ENCODE data around the gene ANXA10. TPM values are rescaled to one million over a fixed set of nuclear protein-coding genes. Genes with fewer than 3 reads are reported as not detected.

Gene ANXA10
- total and polyA plus RNA-seq, 2 of the 8 experiments (the other 6 are each of a cell fraction or from before 2014, with no cell fraction given), result not detected

- no peak overlapping the region for H2AFZ ChIP-seq (ENCODE audit: low read length)
- CTCF ChIA-PET (ENCODE audit: partially characterized antibody), result no interaction called here
These were observed 3.6 kb downstream of the ANXA10 start for GRCh38 chr4:168095776-168096406.

More at GRCh38 chr4:168095776-168096406, 3.6 kb downstream of the ANXA10 start:
- H2BK15ac ChIP-seq (ENCODE audit: low read length), result no peak overlapping the region
- no peak overlapping the region for H3K18ac ChIP-seq (ENCODE audit: extremely low read depth, low read length)
- H3K79me1 ChIP-seq (ENCODE audit: low read depth, low read length), result no peaks in the 10 kb centered on the region
- FAIRE-seq (no peak), DNase-seq (ENCODE audit: low read depth in 1 of 2, low spot score in 2 of 2) (no peak)
- no peak overlapping the region for H3K4ac ChIP-seq (replicated peaks; ENCODE audit: insufficient read length, low read depth, low read length)
- H2BK20ac ChIP-seq (ENCODE audit: low read length), result no peak overlapping the region
- no peak overlapping the region for H3K4me2 ChIP-seq (ENCODE audit: insufficient read depth in 1 of 2, low read depth in 2 of 2, low read length in 2 of 2)
- no peak overlapping the region for H2BK5ac ChIP-seq (ENCODE audit: low read depth, low read length)
- no peak overlapping the region for H4K8ac ChIP-seq (ENCODE audit: extremely low read depth, insufficient read depth, low read length)
- no peak overlapping the region for H4K91ac ChIP-seq (replicated peaks; ENCODE audit: insufficient read length, low read length)
- no peak overlapping the region for H2BK120ac ChIP-seq (replicated peaks; ENCODE audit: low read depth, low read length)
- H2AK5ac ChIP-seq (ENCODE audit: low read depth, low read length), result no peak overlapping the region
- POLR2A ChIA-PET (ENCODE audit: partially characterized antibody), result no interaction called here
- no peak overlapping the region for H4K5ac ChIP-seq (ENCODE audit: insufficient read length, low read depth, low read length)
- H3K14ac ChIP-seq (ENCODE audit: insufficient read length), result no peak overlapping the region
- H3K9ac ChIP-seq (replicated peaks in 1 of 4; ENCODE audit: extremely low read depth in 1 of 4, low read depth in 3 of 4, low read length in 3 of 4), result no peak overlapping the region; a peak in 1 of 7 replicates
- H3K36me3 ChIP-seq (ENCODE audit: control insufficient read depth in 2 of 4, insufficient read depth in 4 of 4, low read length in 3 of 4), result no peaks in the 10 kb centered on the region
- H3K79me2 ChIP-seq (ENCODE audit: control insufficient read depth in 1 of 2, insufficient read depth in 2 of 2, low read length in 2 of 2), result no peaks in the 10 kb centered on the region
- 89% methylated on average over 2 of the region's 2 CpGs; no CpG with 5 or more reads in 1 of the 2 experiments for WGBS, 2 experiments (ENCODE audit: extremely low coverage in 1 of 2, insufficient coverage in 1 of 2, insufficient read length in 1 of 2, insufficient replicate concordance in 2 of 2, low coverage in 1 of 2, low lambda C conversion rate in 2 of 2, missing lambda C conversion rate in 1 of 2)
- H3K4me1 ChIP-seq (replicated peaks in 1 of 4; ENCODE audit: control insufficient read depth in 3 of 4, insufficient read depth in 4 of 4, low read length in 3 of 4), result no peaks in the 10 kb centered on the region
- H2BK12ac ChIP-seq (ENCODE audit: low read depth, low read length), result no peak overlapping the region
- no peak overlapping the region for H3K27ac ChIP-seq (ENCODE audit: low read depth, low read length)
- H3K27me3 ChIP-seq (replicated peaks in 1 of 4; ENCODE audit: control insufficient read depth in 3 of 4, extremely low read depth in 1 of 4, insufficient read depth in 3 of 4, low read length in 3 of 4), result no peaks in the 10 kb centered on the region
- no peak overlapping the region for H3K4me3 ChIP-seq (ENCODE audit: extremely low read depth in 1 of 4, insufficient read depth in 2 of 4, low read depth in 3 of 4, low read length in 4 of 4)
- no peak overlapping the region for H3K56ac ChIP-seq (replicated peaks; ENCODE audit: insufficient read length, low read depth, low read length)
- no peaks in the 10 kb centered on the region for H3K9me3 ChIP-seq (ENCODE audit: insufficient read depth in 2 of 2, low read depth in 1 of 2, low read length in 1 of 2)
- H3K23ac ChIP-seq (ENCODE audit: insufficient read length), result no peak overlapping the region
- H4K20me1 ChIP-seq (replicated peaks in 1 of 2; ENCODE audit: control insufficient read depth in 1 of 2, insufficient read depth in 2 of 2, low read length in 2 of 2), result no peaks in the 10 kb centered on the region
- H3K23me2 ChIP-seq (ENCODE audit: low read depth, low read length), result no peaks in the 10 kb centered on the region
- TF ChIP-seq YY1 (IDR thresholded peaks at IDR 0.05; ENCODE audit: low read depth, low read length) (no peak), KDM5A (IDR thresholded peaks at IDR 0.05; ENCODE audit: low read length) (no peak), SUZ12 (IDR thresholded peaks at IDR 0.05; ENCODE audit: low read length) (no peak), ZNF274 (IDR thresholded peaks at IDR 0.05; ENCODE audit: borderline replicate concordance, extremely low read depth, low read length) (no peak), MAFK (IDR thresholded peaks at IDR 0.05; ENCODE audit: low read depth, low read length) (no peak), CREB1 (IDR thresholded peaks at IDR 0.05) (no peak), PHF8 (conservative IDR thresholded peaks at IDR 0.05; ENCODE audit: low read depth, low read length) (no peak), NRF1 (IDR thresholded peaks at IDR 0.05; ENCODE audit: low read depth, low read length) (no peak), GTF2F1 (IDR thresholded peaks at IDR 0.05; ENCODE audit: borderline replicate concordance, low read depth, low read length) (no peak), RFX5 (IDR thresholded peaks at IDR 0.05; ENCODE audit: borderline replicate concordance, low read depth, low read length) (no peak)

Data from H1 (cell line).